SU-DHL-6 (cell line): ENCODE data around the gene ADGRB3.

Source experiments
- EZH2phosphoT487 ChIP-seq: fragments of 200-600 bp; sonication (generic), shearing (Covaris generic); conservative IDR thresholded peaks from 2 replicates; pipeline ENCODE4 v1.6.1; 2018; ENCODE audit warnings: mild to moderate bottlenecking, antibody characterized with exemption, low read length, moderate library complexity, mixed read lengths
- TF ChIP-seq, protein P1 (sequence below): fragments of 200-600 bp; sonication (generic); IDR thresholded peaks from one replicate; pipeline ENCODE4 v1.5.1; 2017; ENCODE audit warnings: antibody characterized with exemption, mild to moderate bottlenecking, low read length, moderate library complexity; ENCODE audit not compliant: insufficient read depth, poor library complexity, severe bottlenecking

DNA sequence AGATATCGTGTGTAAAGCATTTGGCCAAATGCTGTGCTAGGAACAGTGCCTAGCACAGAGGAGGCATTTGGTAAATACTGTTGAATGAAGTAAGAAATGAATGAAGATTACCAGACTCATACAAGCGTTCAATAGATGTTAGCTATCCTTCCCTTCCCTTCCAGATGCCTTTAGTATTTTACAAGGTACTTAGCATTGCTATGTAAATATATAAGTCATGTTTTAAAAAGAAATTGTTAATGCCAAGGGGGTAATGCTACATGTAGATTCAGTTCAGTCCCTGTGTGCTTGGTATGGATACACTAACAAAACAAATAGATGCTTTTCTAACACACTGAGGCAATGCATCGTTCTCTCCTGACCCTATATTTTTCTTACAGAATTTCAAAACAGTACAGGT, 407.2 kb downstream of the ADGRB3 start:
- TF ChIP-seq, protein P1, sequence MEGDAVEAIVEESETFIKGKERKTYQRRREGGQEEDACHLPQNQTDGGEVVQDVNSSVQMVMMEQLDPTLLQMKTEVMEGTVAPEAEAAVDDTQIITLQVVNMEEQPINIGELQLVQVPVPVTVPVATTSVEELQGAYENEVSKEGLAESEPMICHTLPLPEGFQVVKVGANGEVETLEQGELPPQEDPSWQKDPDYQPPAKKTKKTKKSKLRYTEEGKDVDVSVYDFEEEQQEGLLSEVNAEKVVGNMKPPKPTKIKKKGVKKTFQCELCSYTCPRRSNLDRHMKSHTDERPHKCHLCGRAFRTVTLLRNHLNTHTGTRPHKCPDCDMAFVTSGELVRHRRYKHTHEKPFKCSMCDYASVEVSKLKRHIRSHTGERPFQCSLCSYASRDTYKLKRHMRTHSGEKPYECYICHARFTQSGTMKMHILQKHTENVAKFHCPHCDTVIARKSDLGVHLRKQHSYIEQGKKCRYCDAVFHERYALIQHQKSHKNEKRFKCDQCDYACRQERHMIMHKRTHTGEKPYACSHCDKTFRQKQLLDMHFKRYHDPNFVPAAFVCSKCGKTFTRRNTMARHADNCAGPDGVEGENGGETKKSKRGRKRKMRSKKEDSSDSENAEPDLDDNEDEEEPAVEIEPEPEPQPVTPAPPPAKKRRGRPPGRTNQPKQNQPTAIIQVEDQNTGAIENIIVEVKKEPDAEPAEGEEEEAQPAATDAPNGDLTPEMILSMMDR, result no peak
- TF ChIP-seq EZH2phosphoT487, result no peak
